Activated CD8-positive, alpha-beta memory T cell treated with anti-CD3 and anti-CD28 coated beads, Interleukin-2, amount 50 U/mL, for 24 hours (primary cell): ENCODE data around the gene PRM1.

ENCODE experiments used
- DNase-seq: peaks from one replicate; pipeline ENCODE4 v3.0.0-alpha.2; 2020; ENCODE audit errors: extremely low read depth

PRM1 gene

DNA sequence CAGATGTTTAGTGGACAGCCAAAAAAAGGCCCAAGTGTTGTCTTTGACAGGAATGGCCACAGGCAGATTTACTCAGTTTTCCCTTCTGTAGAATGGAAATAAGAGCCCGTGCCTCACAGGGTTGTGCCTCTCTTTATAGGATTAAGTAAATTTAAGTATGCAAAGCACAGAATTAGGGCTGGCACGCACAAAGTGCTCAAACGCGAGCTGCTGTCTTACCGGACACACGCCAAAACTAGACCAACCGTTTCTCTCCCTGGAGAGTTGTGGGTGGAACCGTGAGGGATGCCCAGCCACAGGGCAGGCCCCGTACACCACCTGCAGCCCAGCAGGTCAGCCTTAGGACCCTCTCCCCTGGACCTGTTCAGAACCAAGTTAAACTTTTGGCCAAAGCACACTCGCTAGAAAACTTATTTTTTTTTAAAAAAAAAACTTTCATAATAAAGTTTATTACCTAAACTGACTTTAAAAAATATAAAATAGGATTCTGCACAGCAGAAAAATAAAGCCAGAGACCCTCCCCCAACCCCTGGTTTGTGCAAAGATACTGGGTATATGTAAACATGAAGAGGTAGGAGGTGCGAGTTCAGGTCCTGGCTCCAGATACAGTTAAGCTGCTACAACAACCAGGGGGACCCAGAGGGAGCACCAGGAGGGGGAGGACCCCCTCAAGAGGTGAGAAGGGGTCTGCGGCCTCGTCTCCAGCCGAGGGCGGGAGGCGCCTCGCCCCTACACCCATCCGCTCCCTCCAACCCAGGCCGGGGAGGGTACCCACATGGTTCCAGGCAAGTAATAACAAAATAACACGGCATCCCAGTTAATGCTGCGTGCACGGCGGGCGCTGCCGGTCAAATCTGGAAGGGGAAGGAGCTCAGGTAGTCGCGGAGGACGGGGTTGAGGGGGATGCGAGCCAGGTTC is 26.9 kb downstream of the PRM1 start:
- DNase-seq = no peak

DNA sequence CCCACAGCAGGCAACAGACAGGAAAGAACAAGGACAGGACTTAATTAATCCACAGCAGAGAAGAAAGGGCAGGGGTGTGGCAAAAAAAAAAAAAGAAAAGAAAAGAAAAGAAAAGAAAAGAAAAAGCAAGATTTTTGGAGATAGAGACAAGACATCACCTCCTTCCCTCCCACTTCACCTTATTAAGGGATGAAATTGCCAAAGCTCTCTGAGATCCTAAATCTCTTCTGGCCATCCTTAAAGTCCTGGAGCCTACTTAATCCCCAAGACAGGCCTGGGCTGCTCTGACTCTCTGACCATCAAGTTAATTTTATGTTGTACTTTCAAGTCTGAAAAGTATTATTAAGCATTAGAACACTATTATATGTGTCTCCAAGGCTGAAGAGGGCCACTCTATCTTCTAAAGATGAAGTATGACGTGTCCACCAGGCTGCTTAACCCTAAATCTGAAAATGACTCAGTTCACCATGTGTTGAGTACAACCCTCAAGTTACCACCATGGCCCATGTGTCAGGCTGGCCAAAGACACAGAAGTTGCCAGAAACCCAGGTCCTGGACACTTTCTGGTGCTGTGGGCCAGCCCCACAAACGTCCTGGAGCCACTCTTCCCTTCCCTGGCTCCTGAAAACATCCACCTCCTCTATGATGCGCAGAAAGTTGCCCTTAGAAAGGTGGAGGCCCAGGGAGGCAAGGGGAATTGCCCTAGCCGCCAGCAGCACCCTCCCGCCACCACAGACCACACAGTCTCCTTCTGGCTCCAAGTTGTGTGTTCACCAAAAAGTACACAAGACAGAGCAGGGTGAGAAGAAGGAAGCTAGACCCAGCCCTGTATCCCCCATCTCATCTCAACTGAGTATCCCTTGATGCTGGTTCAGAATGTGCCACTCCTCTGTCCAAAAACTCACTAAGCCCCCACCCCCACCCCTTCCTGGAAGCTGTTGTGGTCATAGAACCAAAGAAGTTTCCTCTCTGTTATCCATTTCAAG is 27.8 kb downstream of the PRM1 start:
- no peak for DNase-seq

DNA sequence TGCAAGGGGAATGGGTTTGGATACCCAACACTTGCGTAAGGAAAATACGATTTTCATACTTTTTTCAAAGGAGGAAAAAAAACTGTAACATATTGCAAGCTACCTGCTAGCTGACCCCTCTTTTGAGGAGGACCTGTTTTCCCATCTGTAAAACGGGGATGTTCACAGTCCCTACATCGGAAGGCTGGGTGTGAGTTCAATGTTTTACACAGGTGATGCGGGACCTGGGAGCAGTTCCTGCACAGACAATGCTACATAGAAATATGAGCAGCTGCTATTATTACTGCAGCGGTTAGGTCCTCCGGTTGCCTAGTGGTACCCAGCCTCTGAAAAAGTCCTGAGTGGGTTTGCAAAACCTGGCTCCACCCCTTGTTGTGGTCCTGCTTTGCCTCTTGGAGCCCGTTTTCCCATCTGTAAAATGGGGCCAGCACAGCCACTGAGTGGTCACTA is 28.6 kb downstream of the PRM1 start:
- no peak for DNase-seq

DNA sequence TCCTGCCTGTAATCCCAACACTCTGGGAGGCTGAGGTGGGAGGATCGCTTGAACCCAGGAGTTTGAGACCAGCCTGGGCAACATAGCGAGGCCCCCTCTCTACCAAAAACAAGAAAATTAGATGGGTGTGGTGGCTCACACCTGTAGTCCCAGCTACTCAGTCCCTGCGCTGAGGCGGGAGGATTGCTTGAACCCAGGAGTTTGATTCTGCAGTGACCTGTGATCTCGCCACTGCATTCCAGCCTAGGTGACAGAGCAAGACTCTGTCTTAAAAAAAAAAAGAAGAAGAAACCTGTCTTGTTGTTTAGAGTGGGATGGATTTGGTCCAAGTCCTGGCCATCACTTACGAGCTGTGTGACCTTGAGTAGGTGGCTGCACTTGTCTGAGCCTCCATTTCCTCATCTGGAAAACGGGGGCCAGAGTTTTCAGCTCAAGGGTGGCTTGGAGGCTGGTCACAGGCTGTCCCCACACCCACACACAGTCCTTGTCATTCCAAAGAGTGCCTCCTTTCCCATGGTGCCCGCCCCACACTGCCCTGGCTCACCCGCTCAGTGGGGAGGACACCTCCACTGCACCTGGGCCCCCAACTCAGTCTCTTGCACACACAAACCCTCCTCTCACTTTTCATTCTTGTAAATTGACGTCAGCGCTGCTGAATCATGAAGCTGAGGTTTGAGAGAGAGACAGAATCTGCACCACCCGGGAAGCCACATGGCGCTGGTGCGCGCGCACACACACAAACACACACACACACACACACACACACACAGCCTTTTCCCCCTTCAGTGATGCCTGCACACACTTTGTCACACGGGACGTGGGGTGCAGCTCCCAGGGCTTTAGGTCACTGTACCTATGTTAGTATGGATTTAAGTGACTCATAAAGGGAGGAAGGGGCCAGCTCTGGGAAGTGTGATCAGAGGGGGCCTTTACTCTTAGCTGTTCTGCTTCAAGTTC is 29.3 kb downstream of the PRM1 start:
- DNase-seq = no peak

DNA sequence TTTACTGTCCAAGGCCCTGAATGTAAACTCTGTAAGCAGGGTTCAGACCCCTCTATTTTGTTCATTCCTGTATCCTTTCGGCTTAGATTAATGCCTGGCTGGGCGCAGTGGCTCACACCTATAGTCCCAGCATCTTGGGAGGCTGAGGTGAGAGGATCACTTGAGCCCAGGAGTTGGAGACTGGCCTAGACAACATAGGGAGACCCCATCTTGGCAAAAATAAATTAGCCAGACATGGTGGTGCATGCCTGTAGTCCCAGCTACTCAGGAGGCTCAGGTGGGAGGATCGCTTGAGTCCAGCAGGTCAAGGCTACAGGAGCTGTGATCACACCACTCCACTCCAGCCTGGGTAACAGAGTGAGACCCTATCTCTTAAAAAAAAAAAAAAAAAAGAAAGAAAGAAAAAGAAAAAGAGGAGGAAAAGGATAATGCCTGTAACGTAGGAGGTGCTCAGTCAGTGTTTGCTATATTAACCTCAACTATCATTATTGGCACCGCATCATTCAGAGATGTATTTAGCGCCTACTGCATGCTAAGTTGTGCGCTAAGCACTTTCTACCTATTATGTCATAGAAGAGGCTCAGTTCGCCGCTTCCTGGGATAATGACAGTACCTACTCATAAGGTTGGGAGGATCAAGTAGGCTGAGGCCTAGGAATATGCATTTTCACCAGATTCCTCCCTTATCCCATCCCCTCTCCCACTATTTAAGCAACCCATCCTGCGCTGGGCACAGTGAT is 30.2 kb downstream of the PRM1 start:
- no peak for DNase-seq

DNA sequence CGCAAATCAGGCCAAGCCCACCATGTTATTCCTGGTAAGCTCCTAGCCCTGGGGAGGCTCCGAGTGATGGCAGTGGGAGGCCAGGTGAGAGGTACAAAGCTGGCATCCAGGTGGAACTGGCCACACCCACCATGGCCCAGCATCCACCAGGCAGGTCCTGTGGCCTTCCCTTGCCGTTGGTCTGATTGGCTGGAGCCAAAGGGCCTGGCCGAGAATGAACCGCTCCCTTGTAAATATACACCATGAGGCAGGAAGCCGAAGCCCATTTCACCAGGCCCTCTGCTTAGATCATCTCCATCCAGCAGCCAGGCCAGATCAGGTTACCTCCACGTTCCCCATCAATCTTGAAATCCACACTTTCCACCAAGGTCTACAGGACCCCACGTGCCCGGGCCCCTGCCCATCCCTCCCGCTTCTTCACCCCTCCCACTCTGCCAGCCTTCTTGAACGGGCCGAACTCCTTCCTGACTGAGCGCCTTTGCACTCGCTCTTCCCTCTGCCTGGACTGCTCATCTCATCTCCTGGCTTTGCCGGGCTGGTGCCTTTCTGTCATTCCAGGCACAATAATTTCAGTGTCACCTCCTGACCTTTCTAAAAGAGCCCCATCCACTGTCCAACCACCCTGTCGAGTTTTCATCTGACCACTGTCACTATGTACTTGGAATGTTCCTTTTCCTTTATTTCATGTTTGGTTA is 30.9 kb downstream of the PRM1 start:
- no peak for DNase-seq

DNA sequence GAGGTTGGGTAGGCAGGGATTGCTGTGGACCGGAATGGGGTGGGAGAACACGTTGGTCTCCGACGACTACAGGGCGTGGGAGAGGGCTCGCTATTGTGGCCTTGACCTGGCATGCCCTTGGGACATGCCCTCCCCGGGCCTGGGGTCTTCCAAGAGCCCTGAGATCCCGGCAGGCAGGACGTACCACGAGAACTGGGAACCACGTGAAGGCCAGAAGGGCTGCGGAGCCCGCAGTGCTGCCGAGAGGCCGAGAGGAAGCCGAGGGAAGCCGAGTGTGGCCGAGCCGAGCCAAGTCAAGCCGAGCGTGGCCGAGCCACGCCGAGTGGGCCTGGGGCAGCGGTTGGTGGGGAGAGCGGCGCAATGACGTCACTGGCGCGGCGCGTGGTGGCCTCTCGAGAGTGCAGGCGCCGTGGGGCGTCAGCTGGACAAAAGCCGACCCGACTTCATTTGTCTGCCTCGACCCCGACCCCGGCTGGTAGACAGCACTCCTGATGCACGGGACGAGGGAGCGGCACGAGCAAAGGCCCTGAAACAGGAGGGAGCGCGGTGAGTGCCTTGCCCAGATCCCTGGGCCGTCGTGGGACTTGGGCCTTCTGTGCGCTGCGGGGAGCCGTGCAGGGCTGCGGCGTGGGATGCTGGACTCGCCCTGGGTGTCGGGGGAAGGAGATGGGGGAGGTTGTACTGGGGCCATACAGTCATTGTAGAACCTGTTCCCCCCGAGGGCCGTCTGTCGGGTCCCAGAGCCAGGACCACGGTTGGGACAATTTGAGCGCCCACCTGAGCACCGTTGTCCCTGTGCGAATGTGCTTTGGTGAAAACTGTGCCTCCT is 31.7 kb downstream of the PRM1 start:
- no peak for DNase-seq

DNA sequence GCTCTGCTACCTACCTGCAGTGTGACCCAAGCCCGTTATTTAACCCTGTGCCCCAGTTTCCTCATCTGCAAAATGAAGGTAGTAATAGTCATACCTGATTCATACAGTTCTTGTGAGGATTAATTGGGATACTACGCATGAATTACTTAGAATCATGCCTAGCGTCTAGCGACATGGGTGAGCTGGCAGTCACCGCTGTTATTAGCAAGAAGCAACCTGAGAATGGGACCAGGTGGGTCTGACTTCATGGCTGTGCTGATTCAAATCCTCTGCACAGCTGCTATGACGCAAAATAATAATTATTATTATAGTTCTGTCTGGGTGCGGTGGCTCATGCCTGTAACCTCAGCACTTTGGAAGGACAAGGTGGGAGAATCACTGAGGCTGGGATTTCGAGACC is 33.0 kb downstream of the PRM1 start:
- no peak for DNase-seq

DNA sequence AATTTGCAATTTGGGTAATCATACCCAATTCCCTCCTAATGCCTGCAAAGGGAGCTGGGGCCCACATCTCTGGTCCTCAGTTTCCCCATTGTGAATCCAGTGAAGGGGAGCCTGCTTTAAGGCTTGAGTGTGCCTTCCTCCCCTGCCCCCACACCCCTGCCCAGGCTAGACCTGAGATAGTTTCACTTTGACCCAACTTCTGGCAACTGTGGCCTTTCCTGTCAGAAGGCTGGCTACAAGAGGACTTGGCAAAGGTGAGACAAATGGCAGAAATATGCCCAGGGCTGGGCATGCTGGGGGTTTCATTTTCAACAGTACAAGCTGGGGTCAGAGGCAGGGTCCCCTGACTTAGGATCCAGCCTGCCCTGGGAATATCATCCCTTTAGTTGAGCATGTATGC is 35.1 kb downstream of the PRM1 start:
- DNase-seq = no peak

DNA sequence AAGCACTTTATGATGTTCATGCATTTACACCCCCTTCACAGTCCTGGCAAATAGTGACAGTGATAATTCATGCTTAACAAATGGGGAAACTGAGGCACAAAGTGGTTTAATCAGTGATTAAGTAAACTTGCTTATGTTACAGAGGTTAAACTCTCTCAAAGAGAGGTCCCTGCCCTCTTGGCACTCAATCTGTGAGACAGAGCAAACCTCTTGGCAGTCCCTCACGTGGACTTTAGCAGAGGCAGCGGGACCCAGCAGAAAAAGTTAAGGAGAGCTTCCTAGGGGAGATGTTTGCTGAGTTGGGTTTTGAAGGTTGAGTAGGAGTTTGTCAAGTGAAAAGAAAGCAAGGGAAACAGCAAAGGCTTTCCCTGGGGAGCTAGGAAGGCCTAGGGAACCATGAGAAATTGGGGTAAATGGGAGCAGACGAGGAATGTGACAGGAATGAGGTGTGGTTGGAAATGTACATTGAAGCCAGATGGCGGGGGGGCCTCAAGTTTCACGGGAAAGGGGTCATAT is 35.9 kb downstream of the PRM1 start:
- DNase-seq = no peak

DNA sequence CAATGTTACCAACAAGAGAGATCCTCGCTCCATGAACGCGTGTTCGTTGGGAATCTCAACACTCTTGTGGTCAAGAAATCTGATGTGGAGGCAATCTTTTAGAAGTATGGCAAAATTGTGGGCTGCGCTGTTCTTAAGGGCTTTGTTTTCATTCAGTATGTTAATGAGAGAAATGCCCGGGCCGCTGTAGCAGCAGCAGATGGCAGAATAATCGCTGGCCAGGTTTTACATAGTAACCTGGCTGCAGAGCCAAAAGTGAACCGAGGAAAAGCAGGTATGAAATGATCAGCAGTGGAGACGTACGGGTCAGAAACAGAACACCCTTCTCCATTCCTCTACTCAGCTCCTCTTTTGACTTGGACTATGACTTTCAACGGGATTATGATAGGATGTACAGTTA is 38.5 kb downstream of the PRM1 start:
- no peak for DNase-seq

DNA sequence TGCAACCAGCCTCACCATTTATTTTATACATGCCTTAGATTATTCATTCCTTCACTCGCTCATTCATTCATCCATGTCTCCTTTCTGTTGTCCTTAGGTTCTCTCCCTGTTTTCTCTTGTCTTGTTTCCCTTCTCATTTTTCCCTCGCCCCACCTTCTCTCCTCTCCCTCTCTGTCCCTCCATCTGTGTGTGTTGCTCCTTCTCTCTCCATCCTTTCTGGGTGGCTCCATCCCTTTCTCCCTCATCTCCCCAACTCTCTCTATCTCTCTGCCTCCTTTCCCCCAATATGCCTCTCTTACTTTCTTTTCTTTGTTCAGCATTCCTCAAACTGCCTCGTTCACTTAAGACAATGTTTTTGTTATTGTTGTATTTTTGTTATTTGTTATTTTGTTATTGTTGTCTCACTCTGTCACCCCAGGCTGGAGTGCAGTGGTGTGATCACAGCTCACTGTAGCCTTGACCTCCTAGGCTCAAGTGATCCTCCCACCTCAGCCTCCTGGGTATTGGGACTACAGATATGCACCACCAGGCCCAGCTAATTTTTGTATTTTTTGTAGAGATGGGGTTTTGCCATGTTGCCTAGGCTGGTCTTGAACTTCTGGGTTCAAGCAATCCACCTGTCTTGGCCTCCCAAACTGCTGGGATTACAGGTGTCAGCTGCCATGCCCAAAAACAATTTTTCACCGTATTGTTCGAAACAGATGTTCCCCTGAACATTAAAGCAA is 39.5 kb downstream of the PRM1 start:
- DNase-seq = no peak

DNA sequence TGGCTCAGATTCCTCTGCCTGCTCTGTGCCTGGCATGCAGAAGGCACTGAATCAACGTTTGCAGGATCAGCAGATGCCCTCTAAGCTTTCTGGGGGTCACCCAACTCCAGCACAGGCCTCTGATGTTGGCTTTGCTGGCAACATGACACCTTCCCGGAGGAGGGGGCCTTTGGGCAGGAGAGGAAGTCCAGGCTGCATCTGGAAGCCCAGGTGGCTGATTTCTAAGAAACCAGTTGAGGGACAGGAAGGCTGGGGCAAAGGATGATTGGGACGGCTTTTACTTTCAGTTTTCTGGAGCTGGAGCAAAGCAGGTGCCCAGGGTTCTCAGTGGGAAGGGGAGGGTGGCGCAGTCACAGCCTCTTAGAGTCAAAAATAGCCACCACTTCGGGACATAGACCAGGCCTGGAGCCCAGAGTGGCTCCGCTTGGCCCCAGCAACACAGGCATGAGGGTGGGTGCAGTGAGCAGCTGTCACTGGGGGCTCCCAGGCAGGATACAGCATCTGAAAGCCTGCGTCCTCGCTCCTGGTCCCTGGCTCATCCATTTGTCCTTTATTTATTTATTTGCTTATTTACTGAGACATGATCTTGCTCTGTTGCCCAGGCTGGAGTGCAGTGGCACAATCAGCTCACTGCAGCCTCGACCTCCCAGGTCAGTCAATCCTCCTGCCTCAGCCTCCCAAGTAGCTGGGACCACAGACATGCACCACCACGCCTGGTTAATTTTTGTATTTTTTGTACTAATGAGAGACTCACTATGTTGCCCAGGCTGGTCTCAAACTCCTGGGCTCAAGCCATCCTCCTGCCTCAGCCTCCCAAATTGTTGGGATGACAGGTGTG is 40.3 kb downstream of the PRM1 start:
- no peak for DNase-seq

DNA sequence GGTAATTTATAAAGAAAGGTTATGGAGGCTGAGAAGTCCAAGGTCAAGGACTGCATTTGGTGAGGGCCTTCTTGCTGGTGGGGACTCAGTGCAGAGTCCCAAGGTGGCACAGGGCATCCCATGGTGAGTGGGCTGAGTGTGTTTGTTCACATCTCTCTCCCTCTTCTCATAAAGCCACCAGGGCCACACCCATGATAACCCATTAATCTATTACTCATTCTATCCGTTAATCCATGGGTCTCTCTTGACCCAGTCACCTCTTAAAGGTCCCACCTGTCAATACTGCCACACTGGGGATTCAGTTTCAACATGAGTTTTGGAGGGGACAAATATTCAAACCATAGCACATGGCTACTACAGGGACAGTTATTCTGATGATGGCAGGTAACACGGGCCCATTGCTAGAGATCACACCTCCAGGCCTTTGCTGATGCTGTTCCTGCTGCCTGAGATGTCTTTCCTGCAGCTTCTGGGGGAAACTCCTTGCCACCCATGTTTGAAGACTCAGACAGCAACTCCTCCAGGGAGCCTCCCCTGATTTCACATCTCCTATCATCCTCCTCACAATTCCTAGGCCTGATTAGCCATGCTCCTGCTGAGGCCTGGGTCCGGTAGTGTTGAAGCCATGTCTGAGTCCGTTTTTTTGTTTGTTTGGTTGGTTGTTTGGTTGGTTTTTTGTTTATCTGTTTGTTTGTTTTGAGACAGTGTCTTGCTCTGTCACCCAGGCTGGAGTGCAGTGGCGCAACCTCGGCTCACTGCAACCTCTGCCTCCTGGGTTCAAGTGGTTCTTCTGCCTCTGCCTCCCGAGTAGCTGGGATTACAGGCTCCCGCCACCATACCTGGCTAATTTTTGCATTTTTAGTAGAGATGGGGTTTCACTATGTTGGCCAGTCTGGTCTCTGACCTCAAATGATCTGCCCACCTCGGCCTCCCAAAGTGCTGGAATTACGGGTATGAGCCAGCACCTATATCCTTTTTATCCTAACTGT is 41.2 kb downstream of the PRM1 start:
- DNase-seq = no peak

DNA sequence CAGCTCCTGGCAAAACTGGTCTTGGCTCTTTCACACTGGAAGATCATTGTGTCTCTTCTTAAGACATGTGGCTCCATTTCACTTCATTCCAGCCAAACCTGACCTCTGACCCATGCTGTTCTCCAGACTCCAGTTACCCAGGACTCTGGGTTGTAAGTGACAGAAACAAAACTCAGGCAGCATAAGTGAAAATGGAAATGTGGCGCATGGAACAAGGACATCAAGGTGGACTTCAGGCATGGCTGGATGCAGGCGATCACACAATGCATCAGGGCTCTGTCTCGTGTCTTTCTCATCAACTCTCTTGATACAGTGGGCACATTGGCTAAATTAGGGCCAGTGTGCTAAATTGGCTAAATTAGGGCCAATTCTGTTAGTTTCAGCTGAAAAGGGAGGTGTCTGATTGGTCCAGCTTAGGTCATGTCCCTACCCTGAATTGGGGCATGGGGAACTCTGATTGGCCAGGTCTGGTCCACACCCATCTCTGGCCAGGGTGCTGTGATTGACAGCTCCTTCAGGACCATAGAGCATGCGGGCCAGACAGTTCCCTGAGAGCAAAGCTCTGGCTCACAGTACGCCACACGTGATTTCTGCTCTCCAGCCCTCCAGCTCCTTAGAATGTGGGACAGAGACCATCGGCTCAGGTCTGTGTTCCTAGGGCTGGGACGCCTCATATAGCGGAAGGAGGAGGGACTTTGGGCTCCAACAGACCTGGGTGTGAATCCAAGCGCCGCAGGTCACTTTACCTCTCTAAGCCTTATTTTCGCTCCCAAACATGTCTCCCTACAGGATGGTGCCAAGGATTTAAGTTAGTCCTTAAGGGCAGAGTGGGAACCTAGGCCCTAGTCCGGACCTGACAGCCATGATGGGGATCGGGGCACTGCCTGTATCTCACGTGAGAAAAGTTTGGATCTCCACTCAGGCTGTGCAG is 42.6 kb downstream of the PRM1 start:
- no peak for DNase-seq
